ENCODE data around the gene GPR108.

DNA sequence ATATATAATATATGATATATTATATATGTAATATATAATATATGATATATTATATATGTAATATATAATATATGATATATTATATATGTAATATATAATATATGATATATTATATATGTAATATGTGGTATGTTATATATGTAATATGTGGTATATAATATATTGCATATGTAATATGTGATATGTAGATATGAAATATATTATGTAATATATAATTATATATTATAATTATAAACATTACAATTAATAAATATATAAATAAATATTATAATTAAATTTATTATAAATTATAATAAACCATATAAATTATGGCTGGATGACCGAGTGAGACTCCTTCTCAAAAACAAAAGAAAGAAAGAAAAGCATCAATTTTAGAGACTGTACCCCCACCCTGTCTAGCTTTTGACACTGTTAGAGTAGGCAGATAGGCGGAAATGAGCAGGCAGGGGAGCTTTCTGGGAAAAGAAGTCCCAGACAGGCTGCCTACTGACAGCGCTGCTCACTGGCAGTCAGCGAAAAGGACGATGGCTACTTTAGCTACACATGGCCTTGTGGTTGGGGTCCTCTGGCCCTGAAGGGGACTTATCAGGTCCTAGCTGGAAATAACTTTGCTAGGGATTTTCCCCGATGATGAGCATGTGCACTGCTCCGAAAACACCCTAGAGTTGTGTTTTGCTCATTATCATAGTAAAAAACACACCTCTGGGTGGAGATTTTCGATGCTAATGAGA lies 36.6 kb downstream of the GPR108 start:
- TF ChIP-seq, protein P1, sequence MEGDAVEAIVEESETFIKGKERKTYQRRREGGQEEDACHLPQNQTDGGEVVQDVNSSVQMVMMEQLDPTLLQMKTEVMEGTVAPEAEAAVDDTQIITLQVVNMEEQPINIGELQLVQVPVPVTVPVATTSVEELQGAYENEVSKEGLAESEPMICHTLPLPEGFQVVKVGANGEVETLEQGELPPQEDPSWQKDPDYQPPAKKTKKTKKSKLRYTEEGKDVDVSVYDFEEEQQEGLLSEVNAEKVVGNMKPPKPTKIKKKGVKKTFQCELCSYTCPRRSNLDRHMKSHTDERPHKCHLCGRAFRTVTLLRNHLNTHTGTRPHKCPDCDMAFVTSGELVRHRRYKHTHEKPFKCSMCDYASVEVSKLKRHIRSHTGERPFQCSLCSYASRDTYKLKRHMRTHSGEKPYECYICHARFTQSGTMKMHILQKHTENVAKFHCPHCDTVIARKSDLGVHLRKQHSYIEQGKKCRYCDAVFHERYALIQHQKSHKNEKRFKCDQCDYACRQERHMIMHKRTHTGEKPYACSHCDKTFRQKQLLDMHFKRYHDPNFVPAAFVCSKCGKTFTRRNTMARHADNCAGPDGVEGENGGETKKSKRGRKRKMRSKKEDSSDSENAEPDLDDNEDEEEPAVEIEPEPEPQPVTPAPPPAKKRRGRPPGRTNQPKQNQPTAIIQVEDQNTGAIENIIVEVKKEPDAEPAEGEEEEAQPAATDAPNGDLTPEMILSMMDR (IDR thresholded peaks at IDR 0.05; ENCODE audit: poor library complexity): no peak
- TF ChIP-seq EZH2 (IDR thresholded peaks at IDR 0.05; ENCODE audit: borderline replicate concordance): no peak

Measured in hepatocyte (in vitro differentiated cells).